GM11168 (cell line): ENCODE data around the gene SYVN1.
"Not testable (repeated sequence)": the region's sequence is repeated elsewhere in the genome, so short reads cannot be mapped to it uniquely, and the experiment has no call there.

ENCODE experiments used
- in situ Hi-C: fragments of 300-500 bp; cut with MboI; formaldehyde crosslinking; loops from one replicate; pipeline ENCODE4 v1.12.0; 2022; ENCODE audit warnings: low sequenced_read_pairs; ENCODE audit not compliant: unreplicated experiment

The SYVN1 gene

GRCh38 chr11:65152122-65152521 lies 17.8 kb upstream of the SYVN1 start:
- in situ Hi-C loops = no loop called here

GRCh38 chr11:65151331-65151899 lies 17.1 kb upstream of the SYVN1 start:
- in situ Hi-C loops = no loop called here

- in situ Hi-C loops = no loop called here
These were observed 16.4 kb upstream of the SYVN1 start for GRCh38 chr11:65150509-65151299.

GRCh38 chr11:65150131-65150508 lies 15.8 kb upstream of the SYVN1 start:
- in situ Hi-C loops = not testable (repeated sequence)

- in situ Hi-C loops = no loop called here
These were observed 14.3 kb upstream of the SYVN1 start for GRCh38 chr11:65148657-65149056.

GRCh38 chr11:65147352-65148075 lies 13.2 kb upstream of the SYVN1 start:
- in situ Hi-C loops = no loop called here

GRCh38 chr11:65141896-65142494 lies 7.7 kb upstream of the SYVN1 start:
- in situ Hi-C loops = no loop called here

- in situ Hi-C loops = no loop called here
These were observed 2.3 kb upstream of the SYVN1 start for GRCh38 chr11:65136515-65137096.

GRCh38 chr11:65135633-65136145 lies 1.4 kb upstream of the SYVN1 start:
- in situ Hi-C loops = no loop called here

GRCh38 chr11:65134952-65135632 lies 773 bp upstream of the SYVN1 start:
- in situ Hi-C loops = no loop called here

- in situ Hi-C loops = no loop called here
These were observed 595 bp downstream of the SYVN1 start for GRCh38 chr11:65133724-65134123.

- in situ Hi-C loops = no loop called here
These were observed 1.2 kb downstream of the SYVN1 start for GRCh38 chr11:65132988-65133700.

GRCh38 chr11:65132238-65132987 lies 1.9 kb downstream of the SYVN1 start:
- in situ Hi-C loops = no loop called here

GRCh38 chr11:65131895-65132237 lies 2.5 kb downstream of the SYVN1 start:
- in situ Hi-C loops = no loop called here

GRCh38 chr11:65131417-65131776 lies 2.9 kb downstream of the SYVN1 start:
- in situ Hi-C loops = no loop called here

- in situ Hi-C loops = no loop called here
These were observed 3.5 kb downstream of the SYVN1 start for GRCh38 chr11:65130631-65131416.

GRCh38 chr11:65129649-65130441 lies 4.5 kb downstream of the SYVN1 start:
- in situ Hi-C loops = no loop called here
